Mesodermal cell (in vitro differentiated cells): ENCODE results near the gene CLCN6.
"Not testable (repeated sequence)": the region's sequence is repeated elsewhere in the genome, so short reads cannot be mapped to it uniquely, and the experiment has no call there.

Experiments
- H3K27ac ChIP-seq: 2 replicates; pipeline ENCODE4 v1.7.0; 2013; ENCODE audit warnings: mild to moderate bottlenecking, low read depth, low read length, moderate library complexity; ENCODE audit not compliant: severe bottlenecking
- H3K36me3 ChIP-seq: 2 replicates; pipeline ENCODE4 v1.7.1; 2013; ENCODE audit warnings: mild to moderate bottlenecking, low read length, moderate library complexity; ENCODE audit not compliant: control insufficient read depth, insufficient read depth
- H3K4me1 ChIP-seq: one replicate; pipeline ENCODE4 v1.7.1; 2013; ENCODE audit warnings: mild to moderate bottlenecking, low read length; ENCODE audit not compliant: insufficient read depth, control insufficient read depth, poor library complexity, severe bottlenecking
- H3K4me3 ChIP-seq: 2 replicates; pipeline ENCODE4 v1.7.0; 2013; ENCODE audit warnings: low read length, control low read depth, mild to moderate bottlenecking; ENCODE audit not compliant: insufficient read depth, poor library complexity, severe bottlenecking; ENCODE audit errors: extremely low read depth
- H3K9me3 ChIP-seq: 2 replicates; pipeline ENCODE4 v1.7.1; 2013; ENCODE audit warnings: mild to moderate bottlenecking, low read length, moderate library complexity; ENCODE audit not compliant: control insufficient read depth
- WGBS, 2 experiments: methylation state at CpG; one replicate each; pipeline ENCODE4 v1.1.5; 2013; ENCODE audit warnings: missing lambda C conversion rate in 2 of 2; ENCODE audit not compliant: insufficient coverage in 2 of 2; 5-methylcytosine and 5-hydroxymethylcytosine counted together

Gene CLCN6

DNA sequence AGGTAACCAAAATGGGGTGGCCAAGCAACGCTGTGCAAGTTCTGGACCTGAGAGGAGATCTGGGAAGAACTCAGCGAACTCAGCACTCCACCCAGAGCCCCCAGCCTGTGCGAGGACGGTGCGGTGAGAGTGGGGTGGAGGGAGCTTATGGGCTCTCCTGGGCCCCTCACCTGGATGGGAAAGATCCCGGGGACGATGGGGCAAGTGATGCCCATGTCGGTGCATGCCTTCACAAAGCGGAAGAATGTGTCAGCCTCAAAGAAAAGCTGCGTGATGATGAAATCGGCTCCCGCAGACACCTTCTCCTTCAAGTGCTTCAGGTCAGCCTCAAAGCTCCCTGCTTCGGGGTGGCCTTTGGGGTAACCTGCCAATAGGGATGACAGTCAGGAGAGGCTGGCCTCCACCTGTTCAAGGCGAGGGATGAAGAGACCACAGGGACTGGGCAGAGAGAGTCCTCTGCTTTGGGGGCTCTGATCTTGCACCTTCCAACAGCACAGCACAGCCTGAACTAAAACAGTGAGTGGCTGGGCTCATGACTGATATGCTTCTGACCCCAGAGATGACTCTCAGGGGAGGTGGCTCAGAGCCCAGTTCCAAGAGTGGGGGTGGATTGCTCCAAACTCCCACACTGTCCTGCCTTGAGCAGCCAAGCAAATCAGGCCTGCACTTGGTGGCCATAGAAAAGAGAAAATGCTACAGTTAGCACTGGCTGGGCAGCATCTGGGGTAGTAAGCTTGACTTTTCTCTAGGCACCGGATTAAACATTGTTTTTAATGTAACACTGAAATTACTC is 9.8 kb upstream of the CLCN6 start:
- Histone ChIP-seq H3K27ac (no peak overlapping the region), H3K4me3 (no peak overlapping the region), H3K4me1 (peaks cover 7% of the 10 kb centered on the region), H3K9me3 (no peaks in the 10 kb centered on the region), H3K36me3 (peaks cover 70% of the 10 kb centered on the region)
- WGBS, 2 experiments = 97 to 98% methylated on average over 15 of the region's 15 CpGs

DNA sequence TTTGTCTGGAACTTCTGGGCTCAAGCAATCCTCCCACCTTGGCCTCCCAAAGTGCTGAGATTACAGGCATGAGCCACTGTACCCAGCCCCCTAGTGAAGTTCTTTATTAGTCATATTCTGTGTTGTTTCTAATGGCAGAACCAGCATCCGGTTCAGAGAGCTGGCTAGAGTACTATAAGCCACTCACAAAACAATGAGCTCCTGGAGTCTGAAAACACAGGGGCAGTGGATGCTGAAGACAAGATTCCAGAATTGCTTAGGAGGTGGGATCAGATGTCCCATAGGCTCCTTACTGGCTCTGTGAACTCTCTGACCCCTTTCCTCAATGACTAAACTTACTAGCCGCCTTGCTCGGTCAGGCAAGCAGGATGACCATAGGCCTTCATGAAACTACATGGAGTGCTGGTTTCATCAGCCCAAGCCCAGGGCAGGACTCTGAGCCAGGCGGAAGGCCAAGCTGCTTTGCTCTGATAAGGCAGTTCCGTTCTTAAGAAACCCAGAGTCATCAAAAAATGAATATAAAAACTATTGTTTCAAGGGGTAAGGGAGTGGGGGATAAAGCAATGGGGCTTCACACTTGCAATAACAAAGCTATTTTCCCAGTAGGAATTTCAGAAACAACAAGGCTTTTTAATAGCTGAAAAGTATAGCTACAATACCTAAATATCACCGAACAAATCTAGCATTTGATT is 8.3 kb upstream of the CLCN6 start:
- peaks cover 3% of the 10 kb centered on the region for H3K4me1 ChIP-seq
- H3K4me3 ChIP-seq = no peak overlapping the region
- H3K27ac ChIP-seq = no peak overlapping the region
- H3K9me3 ChIP-seq = no peaks in the 10 kb centered on the region
- peaks cover 67% of the 10 kb centered on the region for H3K36me3 ChIP-seq
- WGBS, 2 experiments = 90 to 96% methylated on average over 3 of the region's 6 CpGs

DNA sequence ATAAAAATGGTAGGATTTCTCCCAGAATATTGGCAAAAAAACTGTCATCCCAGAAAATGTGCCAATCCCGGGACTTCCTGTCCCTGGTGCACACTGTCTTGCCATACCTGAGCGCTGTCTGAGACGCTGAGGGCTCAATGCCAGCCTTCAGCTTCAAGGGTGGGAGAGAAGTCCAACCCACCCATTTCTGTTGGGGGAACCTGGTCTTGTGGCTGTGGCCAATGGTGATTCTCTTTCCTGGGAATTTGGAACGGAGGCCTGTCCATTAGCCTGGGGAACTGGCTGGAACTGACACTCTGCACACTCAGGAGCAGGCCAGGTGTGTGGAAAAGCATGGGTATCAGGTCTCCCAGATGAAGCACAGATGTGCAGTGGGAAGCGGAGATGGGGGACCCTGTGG is 6.9 kb upstream of the CLCN6 start:
- H3K4me1 ChIP-seq = peaks cover 8% of the 10 kb centered on the region
- H3K4me3 ChIP-seq = no peak overlapping the region
- H3K27ac ChIP-seq = no peak overlapping the region
- 92 to 100% methylated on average over 5 of the region's 5 CpGs for WGBS, 2 experiments
- H3K36me3 ChIP-seq = peaks cover 60% of the 10 kb centered on the region
- H3K9me3 ChIP-seq = no peaks in the 10 kb centered on the region

- Histone ChIP-seq H3K27ac (no peak overlapping the region), H3K4me1 (peaks cover 16% of the 10 kb centered on the region), H3K36me3 (peaks cover 52% of the 10 kb centered on the region), H3K4me3 (no peak overlapping the region), H3K9me3 (no peaks in the 10 kb centered on the region)
- 91 to 96% methylated on average over 7 to 9 of the region's 9 CpGs for WGBS, 2 experiments
Measured at GRCh38 chr1:11799896-11800295, 6.1 kb upstream of the CLCN6 start.

- H3K4me3 ChIP-seq = no peak overlapping the region
- no peak overlapping the region for H3K27ac ChIP-seq
- peaks cover 47% of the 10 kb centered on the region for H3K36me3 ChIP-seq
- H3K9me3 ChIP-seq = no peaks in the 10 kb centered on the region
- H3K4me1 ChIP-seq = peaks cover 17% of the 10 kb centered on the region
- 98 to 100% methylated on average over 5 of the region's 8 CpGs for WGBS, 2 experiments
Measured at GRCh38 chr1:11800391-11800755, 5.6 kb upstream of the CLCN6 start.

GRCh38 chr1:11800756-11801433 is 5.1 kb upstream of the CLCN6 start:
- peaks cover 17% of the 10 kb centered on the region for H3K4me1 ChIP-seq
- H3K9me3 ChIP-seq = no peaks in the 10 kb centered on the region
- peaks cover 42% of the 10 kb centered on the region for H3K36me3 ChIP-seq
- no peak overlapping the region for H3K27ac ChIP-seq
- no peak overlapping the region for H3K4me3 ChIP-seq
- WGBS, 2 experiments = 93 to 94% methylated on average over 11 to 19 of the region's 21 CpGs

GRCh38 chr1:11802616-11802972 is 3.4 kb upstream of the CLCN6 start:
- 10 to 29% methylated on average over 4 to 5 of the region's 6 CpGs for WGBS, 2 experiments
- H3K36me3 ChIP-seq = peaks cover 35% of the 10 kb centered on the region
- H3K9me3 ChIP-seq = no peaks in the 10 kb centered on the region
- H3K27ac ChIP-seq = peak overlapping the region; percentile 29
- peaks cover 17% of the 10 kb centered on the region for H3K4me1 ChIP-seq
- peak overlapping the region; percentile 39 for H3K4me3 ChIP-seq

- Histone ChIP-seq H3K27ac (peak overlapping the region; percentile 85), H3K4me1 (peaks cover 17% of the 10 kb centered on the region)
Measured at GRCh38 chr1:11802973-11803885, 2.8 kb upstream of the CLCN6 start.

DNA sequence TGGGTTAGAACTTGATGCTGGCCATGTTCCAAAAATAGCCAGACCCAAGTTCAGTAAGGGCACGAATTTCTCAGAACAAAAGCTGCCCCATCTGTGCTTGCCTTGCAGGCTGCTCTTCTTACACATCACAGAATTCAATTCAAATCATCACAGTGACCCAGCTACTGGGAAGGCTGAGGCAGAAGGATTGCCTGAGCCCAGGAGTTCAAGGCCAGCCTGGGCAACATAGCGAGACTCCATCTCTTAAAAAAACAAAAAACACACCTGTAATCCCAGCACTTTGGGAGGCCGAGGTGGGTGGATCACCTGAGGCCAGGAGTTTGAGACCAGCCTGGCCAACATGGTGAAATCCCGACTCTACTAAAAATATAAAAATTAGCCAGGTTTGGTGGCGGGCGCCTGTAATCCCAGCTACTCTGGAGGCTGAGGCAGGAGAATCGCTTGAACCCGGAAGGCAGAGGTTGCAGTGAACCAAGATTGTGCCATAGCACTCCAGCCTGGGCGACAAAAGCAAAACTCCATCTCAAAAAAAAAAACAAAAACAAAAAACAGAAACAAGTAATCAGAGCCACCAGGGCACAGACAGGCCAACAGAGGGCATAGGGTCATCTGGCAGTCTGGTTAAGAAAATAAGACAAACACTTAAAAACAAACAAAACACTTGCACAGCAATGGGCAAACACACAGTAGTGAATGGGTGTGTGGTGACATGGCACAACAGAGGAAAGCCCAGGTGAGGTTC is 1.9 kb upstream of the CLCN6 start:
- H3K9me3 ChIP-seq = not testable (repeated sequence)
- H3K4me3 ChIP-seq = peak overlapping the region; percentile 95
- H3K4me1 ChIP-seq = peaks cover 17% of the 10 kb centered on the region
- 55 to 67% methylated on average over 3 of the region's 9 CpGs for WGBS, 2 experiments
- H3K36me3 ChIP-seq = peaks cover 40% of the 10 kb centered on the region
- H3K27ac ChIP-seq = peak overlapping the region; percentile 85

More at GRCh38 chr1:11802973-11803885, 2.8 kb upstream of the CLCN6 start:
- peak overlapping the region; percentile 39 for H3K4me3 ChIP-seq
- H3K9me3 ChIP-seq = no peaks in the 10 kb centered on the region
- H3K36me3 ChIP-seq = peaks cover 37% of the 10 kb centered on the region
- 4 to 7% methylated on average over 26 to 27 of the region's 28 CpGs for WGBS, 2 experiments
